ENCODE data around the gene DYNLL1. TPM values are rescaled to one million over a fixed set of nuclear protein-coding genes. Genes with fewer than 3 reads are reported as not detected.

The DYNLL1 gene
- total and polyA plus RNA-seq, 2 of the 4 experiments (the other 2 are of a cell fraction) = 663 to 696 TPM

DNA sequence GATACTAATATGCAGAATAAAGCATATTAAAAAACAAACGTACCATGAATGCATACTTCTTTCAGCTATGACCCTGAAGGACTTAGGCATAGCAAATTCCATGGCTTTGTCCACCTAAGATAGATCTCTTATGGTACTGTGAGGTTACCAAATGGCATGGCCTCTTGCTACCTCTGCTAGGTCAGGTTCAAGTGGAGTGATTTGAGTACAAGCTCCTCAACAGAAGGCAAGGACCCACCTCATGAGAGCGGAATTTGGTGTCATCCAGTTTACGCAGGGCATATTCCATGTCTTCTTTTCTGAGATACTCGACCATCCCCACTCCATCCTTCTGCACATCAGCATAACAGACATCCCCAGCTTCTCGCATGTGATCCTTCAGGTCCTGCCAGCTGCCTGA is 32.2 kb upstream of the DYNLL1 start:
- ChIA-PET CTCF (no interaction called here), POLR2A (ENCODE audit: unreplicated experiment) (interaction anchor here (0.6 to 1.0 kb wide), 2 partner anchors 122 to 172 kb away, joined by 3 to 4 read pairs; partner anchors contain the start of gene RNU4-2)
- Histone ChIP-seq H2BK20ac (ENCODE audit: low read depth, low read length) (no peak overlapping the region), H3K4me3 (ENCODE audit: insufficient read depth, low read depth, low read length) (no peak overlapping the region), H4K8ac (ENCODE audit: low read depth in 2 of 2, low read length in 2 of 2) (no peak overlapping the region), H3K27ac (ENCODE audit: insufficient read depth, low read length) (no peak overlapping the region), H3K9me1 (ENCODE audit: insufficient read depth, low read length) (no peaks in the 10 kb centered on the region), H2AFZ (replicated peaks; ENCODE audit: low read length, poor library complexity) (no peak overlapping the region), H2BK120ac (ENCODE audit: low read depth, low read length) (no peak overlapping the region), H2BK5ac (ENCODE audit: low read depth, low read length, poor library complexity, severe bottlenecking) (no peak overlapping the region), H3K4me2 (ENCODE audit: low read depth, low read length) (no peak overlapping the region), H3K23ac (ENCODE audit: low read depth, low read length) (no peak overlapping the region), H3K4me1 (ENCODE audit: control insufficient read depth, insufficient read depth, low read length) (no peaks in the 10 kb centered on the region; the same call in 1 of the 2 replicates), H3K79me1 (ENCODE audit: low read depth in 1 of 2, low read length in 2 of 2) (peaks cover 31 to 62% of the 10 kb centered on the region in 2 experiments), H3K9ac (ENCODE audit: low read depth, low read length) (no peak overlapping the region), H3K27me3 (ENCODE audit: control insufficient read depth, insufficient read depth, low read length) (no peaks in the 10 kb centered on the region), H3K4ac (ENCODE audit: low read depth, low read length) (no peak overlapping the region), H2BK15ac (ENCODE audit: low read depth, low read length) (no peak overlapping the region), H3K14ac (replicated peaks; ENCODE audit: low read depth, low read length) (no peak overlapping the region), H4K91ac (ENCODE audit: insufficient read depth, low read depth, low read length) (no peak overlapping the region), H3K36me3 (ENCODE audit: control insufficient read depth, insufficient read depth, low read length) (peaks cover 58% of the 10 kb centered on the region), H3K9me3 (ENCODE audit: control insufficient read depth, insufficient read depth, low read length) (no peaks in the 10 kb centered on the region), H2AK5ac (ENCODE audit: low read depth, low read length) (no peak overlapping the region), H4K20me1 (ENCODE audit: insufficient read depth, low read length) (peaks cover 53% of the 10 kb centered on the region), H3K56ac (ENCODE audit: extremely low read depth, insufficient read depth, low read length) (no peak overlapping the region), H3K18ac (ENCODE audit: low read depth, low read length) (no peak overlapping the region), H2AK9ac (replicated peaks; ENCODE audit: low read depth, low read length, poor library complexity) (no peak overlapping the region), H4K5ac (ENCODE audit: low read depth, low read length) (no peak overlapping the region)
- no peak for ATAC-seq (ENCODE audit: low read depth)
- TF ChIP-seq MAZ (IDR thresholded peaks at IDR 0.05; ENCODE audit: borderline replicate concordance, low read depth, low read length) (no peak), FOS (IDR thresholded peaks at IDR 0.05; ENCODE audit: low read depth, low read length) (no peak), RCOR1 (IDR thresholded peaks at IDR 0.05; ENCODE audit: insufficient replicate concordance, low read length) (no peak), RFX5 (IDR thresholded peaks at IDR 0.05; ENCODE audit: low read depth, low read length) (no peak)
- TF ChIP-seq, protein P1, sequence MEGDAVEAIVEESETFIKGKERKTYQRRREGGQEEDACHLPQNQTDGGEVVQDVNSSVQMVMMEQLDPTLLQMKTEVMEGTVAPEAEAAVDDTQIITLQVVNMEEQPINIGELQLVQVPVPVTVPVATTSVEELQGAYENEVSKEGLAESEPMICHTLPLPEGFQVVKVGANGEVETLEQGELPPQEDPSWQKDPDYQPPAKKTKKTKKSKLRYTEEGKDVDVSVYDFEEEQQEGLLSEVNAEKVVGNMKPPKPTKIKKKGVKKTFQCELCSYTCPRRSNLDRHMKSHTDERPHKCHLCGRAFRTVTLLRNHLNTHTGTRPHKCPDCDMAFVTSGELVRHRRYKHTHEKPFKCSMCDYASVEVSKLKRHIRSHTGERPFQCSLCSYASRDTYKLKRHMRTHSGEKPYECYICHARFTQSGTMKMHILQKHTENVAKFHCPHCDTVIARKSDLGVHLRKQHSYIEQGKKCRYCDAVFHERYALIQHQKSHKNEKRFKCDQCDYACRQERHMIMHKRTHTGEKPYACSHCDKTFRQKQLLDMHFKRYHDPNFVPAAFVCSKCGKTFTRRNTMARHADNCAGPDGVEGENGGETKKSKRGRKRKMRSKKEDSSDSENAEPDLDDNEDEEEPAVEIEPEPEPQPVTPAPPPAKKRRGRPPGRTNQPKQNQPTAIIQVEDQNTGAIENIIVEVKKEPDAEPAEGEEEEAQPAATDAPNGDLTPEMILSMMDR (conservative IDR thresholded peaks at IDR 0.05; ENCODE audit: low read depth, low read length) = no peak
- no TSS peak for BruUV-seq (replicated peaks)
- in situ Hi-C loops (cut with MboI; ENCODE audit: low sequenced_read_pairs) (no loop called here), intact Hi-C loops (cut with micrococcal nuclease) (no loop called here), dilution Hi-C loops (cut with HindIII; ENCODE audit: low sequenced_read_pairs, unreplicated experiment) (no loop called here)
- DNase-seq = no peak
- 100% methylated on average over 1 of the region's 5 CpGs; no CpG with 5 or more reads in 1 of the 2 experiments for WGBS, 2 experiments (ENCODE audit: extremely low coverage in 2 of 2, insufficient read length in 1 of 2)

Measured in IMR-90 (cell line).